Aorta (tissue), 5 donors: ENCODE measurements around the gene PROM1. TPM values are rescaled to one million over a fixed set of nuclear protein-coding genes. Genes with fewer than 3 reads are reported as not detected.

Experiments used
- ATAC-seq: fragments of 200-7000 bp; cut with Tn5 transposase; one replicate; pipeline ENCODE4 v1.9.1; 2022; ENCODE audit warnings: moderate library complexity; ENCODE audit not compliant: low FRiP score
- DNase-seq, 2 donors: peaks; one replicate each; pipeline ENCODE4 v3.0.0-alpha.2; 2020
- H3K27ac ChIP-seq, 2 donors: one replicate each; pipeline ENCODE4 v1.5.1; 2013; ENCODE audit warnings: low read length in 2 of 2, mild to moderate bottlenecking in 2 of 2, moderate library complexity in 2 of 2, control low read depth in 1 of 2, inconsistent platforms in 1 of 2, low read depth in 1 of 2
- H3K27me3 ChIP-seq, 2 donors: one replicate each; pipeline ENCODE4 v1.6.1; 2013; ENCODE audit warnings: control low read depth in 1 of 2, low read length in 1 of 2, mild to moderate bottlenecking in 1 of 2, moderate library complexity in 1 of 2; ENCODE audit not compliant: insufficient read depth in 2 of 2, control insufficient read depth in 1 of 2
- H3K36me3 ChIP-seq, 2 donors: one replicate each; pipeline ENCODE4 v1.6.1; 2013; ENCODE audit warnings: control low read depth in 1 of 2, low read length in 1 of 2, mild to moderate bottlenecking in 1 of 2; ENCODE audit not compliant: insufficient read depth in 2 of 2, control insufficient read depth in 1 of 2
- H3K4me1 ChIP-seq, 2 donors: one replicate each; pipeline ENCODE4 v1.6.1; 2013; ENCODE audit warnings: low read length in 2 of 2, control low read depth in 1 of 2, mild to moderate bottlenecking in 1 of 2, moderate library complexity in 1 of 2; ENCODE audit not compliant: insufficient read depth in 2 of 2, control insufficient read depth in 1 of 2
- H3K4me3 ChIP-seq, 2 donors: one replicate each; pipeline ENCODE4 v1.5.1; 2013; ENCODE audit warnings: low read length in 2 of 2, control low read depth in 1 of 2, mild to moderate bottlenecking in 1 of 2
- H3K9me3 ChIP-seq: one replicate; pipeline ENCODE4 v1.6.1; 2013; ENCODE audit warnings: mild to moderate bottlenecking, low read length; ENCODE audit not compliant: control insufficient read depth
- WGBS, 2 donors: extraction: QIAGEN DNeasy Blood & Tissue Kit; methylation state at CpG; one replicate each; pipeline ENCODE4 v1.1.7; 2013; 5-methylcytosine and 5-hydroxymethylcytosine counted together
- intact Hi-C, 2 donors: fragments of 100-400 bp; cut with DNase I; formaldehyde crosslinking; loops; one replicate each; pipeline versions ENCODE4 v1.14.2 to v1.15.0; 2022
- polyA plus RNA-seq, 2 donors: library from polyadenylated mRNA; stranded (reverse); fragments of 200-250 nt; gene quantifications; one replicate each; pipeline ENCODE4 v1.2.3, GENCODE V29; 2013
- total RNA-seq, 2 donors: library from RNA; stranded (reverse); fragmentation: NEBNext Ultra II Directional; extraction: Animal tissue kit (Norgen Biotek cat#: 25700); gene quantifications; one replicate each; pipeline ENCODE4 v1.2.1, GENCODE V29; 2021
- donor health status: healthy with polysubstance abuse.
- donor health status: Bipolar disorder and iron deficiency.
- donor health status: DM: no; HTN: no; CAD: no.
- donor health status: DM: no; HTN: no; CAD: no.
- donor health status: DM: yes; HTN: yes; CAD: no.

Gene PROM1
- total and polyA plus RNA-seq, 4 donors = 4.1 to 28.9 (median 6.2) TPM

DNA sequence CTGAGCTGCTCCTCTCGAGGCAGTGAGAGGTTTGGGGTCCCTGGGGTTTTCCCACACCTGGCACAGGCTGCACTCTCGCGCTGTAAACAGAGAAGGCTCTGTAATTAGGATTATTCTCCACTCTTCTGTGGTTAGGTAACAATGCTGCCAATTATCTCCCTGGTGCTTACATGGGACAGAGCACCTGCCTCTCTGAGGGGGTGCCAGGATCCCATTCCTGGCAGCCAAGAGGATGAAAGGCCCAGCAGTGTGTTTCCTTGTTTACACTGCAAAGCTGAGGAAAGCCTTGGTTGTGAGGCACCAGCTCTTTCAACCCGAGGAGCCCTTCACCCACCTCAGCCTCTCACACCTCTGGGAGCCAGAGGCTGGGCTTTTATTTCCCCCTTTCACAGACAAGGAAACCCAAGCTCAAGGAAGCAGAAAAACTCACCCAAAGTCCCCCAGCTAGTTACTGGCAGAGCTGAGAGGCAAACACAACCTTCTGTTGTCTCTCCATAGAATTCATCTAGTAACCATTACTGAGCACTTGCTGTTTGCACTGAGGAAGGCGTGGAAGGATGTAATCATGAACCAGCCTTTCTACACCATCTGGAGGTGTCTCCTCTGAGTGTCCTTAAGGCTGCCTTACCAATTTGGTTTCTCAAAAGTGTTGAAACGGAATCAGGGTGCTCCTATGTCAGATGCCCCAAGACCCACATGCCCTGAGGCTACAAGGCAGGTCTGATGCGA is 39.7 kb upstream of the PROM1 start:
- H3K27ac ChIP-seq = no peak overlapping the region
- no peaks in the 10 kb centered on the region for H3K27me3 ChIP-seq
- 85 to 86% methylated on average over 7 of the region's 7 CpGs for WGBS, 2 donors
- ATAC-seq (no peak), DNase-seq (no peak)
- no peaks in the 10 kb centered on the region for H3K9me3 ChIP-seq
- H3K4me1 ChIP-seq = peaks cover 0 to 10% of the 10 kb centered on the region in 2 donors
- intact Hi-C loops = loop anchor here in 1 of 2 donors (5.0 kb wide), 1 partner anchor 41 kb away; the partner anchor contains the start of gene PROM1
- no peaks in the 10 kb centered on the region for H3K36me3 ChIP-seq
- no peak overlapping the region for H3K4me3 ChIP-seq

DNA sequence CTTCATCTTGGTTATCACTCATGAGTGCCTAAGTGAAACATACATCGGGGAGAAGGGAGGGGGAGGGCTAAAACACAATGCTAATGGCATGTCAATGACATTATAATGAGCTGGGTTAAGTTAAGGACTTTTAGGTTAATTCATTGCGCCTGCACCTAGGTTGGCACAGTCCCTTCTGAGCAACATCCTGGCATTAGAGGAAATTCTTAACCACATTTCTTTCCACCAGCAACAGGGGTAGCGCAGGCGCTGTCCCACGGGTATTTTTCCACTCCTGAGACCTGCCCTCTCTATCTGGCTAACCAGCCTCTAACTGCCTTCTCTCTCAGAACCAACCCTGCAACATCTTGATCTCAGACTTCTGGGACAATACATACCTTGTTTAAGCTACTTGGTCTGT is 39.0 kb upstream of the PROM1 start:
- intact Hi-C loops = loop anchor here in 1 of 2 donors (5.0 kb wide), 1 partner anchor 40 kb away; the partner anchor contains the start of gene PROM1
- Histone ChIP-seq H3K9me3 (no peaks in the 10 kb centered on the region), H3K27ac (no peak overlapping the region), H3K27me3 (no peaks in the 10 kb centered on the region), H3K4me1 (peaks cover 0 to 10% of the 10 kb centered on the region in 2 donors), H3K4me3 (no peak overlapping the region), H3K36me3 (no peaks in the 10 kb centered on the region)
- 89 to 93% methylated on average over 5 of the region's 5 CpGs for WGBS, 2 donors
- DNase-seq (no peak), ATAC-seq (no peak)

GRCh38 chr4:16122308-16122711 is 38.5 kb upstream of the PROM1 start:
- intact Hi-C loops = loop anchor here in 1 of 2 donors (5.0 kb wide), 1 partner anchor 40 kb away; the partner anchor contains the start of gene PROM1
- Histone ChIP-seq H3K4me3 (no peak overlapping the region), H3K4me1 (peaks cover 0 to 10% of the 10 kb centered on the region in 2 donors), H3K27me3 (no peaks in the 10 kb centered on the region), H3K9me3 (no peaks in the 10 kb centered on the region), H3K36me3 (no peaks in the 10 kb centered on the region), H3K27ac (no peak overlapping the region)
- no peak for DNase-seq
- 58 to 60% methylated on average over 4 of the region's 4 CpGs for WGBS, 2 donors
- ATAC-seq = peak; percentile 62

DNA sequence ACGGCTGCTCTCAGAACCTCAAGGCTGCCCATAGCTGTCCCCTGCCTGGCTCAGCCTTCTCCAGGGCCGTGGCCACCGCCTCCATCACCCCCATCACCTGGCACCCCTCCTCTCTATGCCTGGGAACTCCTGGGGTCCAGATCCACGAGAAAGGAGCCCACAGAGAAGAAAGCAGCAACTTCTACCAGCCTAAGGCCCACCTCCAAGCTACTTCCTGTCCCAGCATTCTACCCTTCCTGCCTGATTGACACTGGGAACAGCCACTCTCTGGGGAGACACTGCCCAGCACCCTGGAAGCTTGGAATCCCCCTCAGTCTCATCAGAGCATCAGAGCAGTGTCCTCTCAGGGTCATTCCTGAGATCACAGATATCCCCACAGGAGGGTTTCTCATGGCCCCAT is 36.9 kb upstream of the PROM1 start:
- DNase-seq = no peak
- Histone ChIP-seq H3K4me3 (no peak overlapping the region), H3K9me3 (no peaks in the 10 kb centered on the region), H3K36me3 (no peaks in the 10 kb centered on the region), H3K27ac (no peak overlapping the region), H3K27me3 (no peaks in the 10 kb centered on the region), H3K4me1 (peaks cover 0 to 10% of the 10 kb centered on the region in 2 donors)
- intact Hi-C loops = loop anchor here in 1 of 2 donors (5.0 kb wide), 1 partner anchor 38 kb away; the partner anchor contains the start of gene PROM1
- ATAC-seq = no peak
- WGBS, 2 donors = 92 to 100% methylated on average over 4 of the region's 4 CpGs

DNA sequence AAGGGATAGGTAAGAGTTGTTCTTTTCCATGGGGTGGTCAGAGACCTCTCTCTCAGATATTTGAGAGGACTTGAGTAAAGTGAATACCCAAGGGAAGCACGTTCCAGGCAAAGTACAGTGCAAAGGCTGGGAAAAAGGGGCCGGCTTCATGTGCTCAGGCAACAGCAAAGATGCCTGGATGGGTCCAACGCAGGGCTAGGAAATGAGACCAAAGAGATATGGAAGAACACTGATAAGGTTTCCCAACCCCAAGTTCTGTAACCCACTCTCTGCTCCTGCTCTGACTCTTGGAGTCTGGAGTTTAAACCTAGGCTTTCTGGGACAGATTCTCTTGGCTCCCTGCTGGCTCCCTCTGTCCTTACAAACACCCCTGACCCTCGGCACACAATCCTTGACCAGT is 36.2 kb upstream of the PROM1 start:
- intact Hi-C loops = loop anchor here in 1 of 2 donors (5.0 kb wide), 1 partner anchor 38 kb away; the partner anchor contains the start of gene PROM1
- Histone ChIP-seq H3K9me3 (no peaks in the 10 kb centered on the region), H3K27ac (no peak overlapping the region), H3K36me3 (no peaks in the 10 kb centered on the region), H3K4me3 (no peak overlapping the region), H3K27me3 (no peaks in the 10 kb centered on the region), H3K4me1 (peaks cover 0 to 10% of the 10 kb centered on the region in 2 donors)
- DNase-seq (no peak), ATAC-seq (no peak)
- 92 to 93% methylated on average over 4 of the region's 4 CpGs for WGBS, 2 donors

- ATAC-seq (no peak), DNase-seq (no peak)
- Histone ChIP-seq H3K4me3 (no peak overlapping the region), H3K27ac (no peak overlapping the region), H3K9me3 (no peaks in the 10 kb centered on the region), H3K4me1 (peaks cover 0 to 10% of the 10 kb centered on the region in 2 donors), H3K36me3 (no peaks in the 10 kb centered on the region), H3K27me3 (no peaks in the 10 kb centered on the region)
- WGBS, 2 donors = 3 to 7% methylated on average over 2 of the region's 2 CpGs
- intact Hi-C loops = no loop called here
These were observed 34.3 kb upstream of the PROM1 start for GRCh38 chr4:16118090-16118489.

GRCh38 chr4:16117164-16117563 is 33.3 kb upstream of the PROM1 start:
- no peak for ATAC-seq
- no peak for DNase-seq
- Histone ChIP-seq H3K4me1 (peaks cover 0 to 6% of the 10 kb centered on the region in 2 donors), H3K9me3 (no peaks in the 10 kb centered on the region), H3K27me3 (no peaks in the 10 kb centered on the region), H3K36me3 (no peaks in the 10 kb centered on the region), H3K27ac (no peak overlapping the region), H3K4me3 (no peak overlapping the region)
- WGBS, 2 donors = 85 to 88% methylated on average over 5 of the region's 5 CpGs
- intact Hi-C loops = no loop called here

- intact Hi-C loops = no loop called here
- Histone ChIP-seq H3K4me3 (no peak overlapping the region), H3K27ac (no peak overlapping the region), H3K9me3 (no peaks in the 10 kb centered on the region), H3K27me3 (no peaks in the 10 kb centered on the region), H3K36me3 (no peaks in the 10 kb centered on the region), H3K4me1 (no peaks in the 10 kb centered on the region)
- 78 to 87% methylated on average over 3 of the region's 3 CpGs for WGBS, 2 donors
- DNase-seq (no peak), ATAC-seq (no peak)
These were observed 32.7 kb upstream of the PROM1 start for GRCh38 chr4:16116493-16116990.

DNA sequence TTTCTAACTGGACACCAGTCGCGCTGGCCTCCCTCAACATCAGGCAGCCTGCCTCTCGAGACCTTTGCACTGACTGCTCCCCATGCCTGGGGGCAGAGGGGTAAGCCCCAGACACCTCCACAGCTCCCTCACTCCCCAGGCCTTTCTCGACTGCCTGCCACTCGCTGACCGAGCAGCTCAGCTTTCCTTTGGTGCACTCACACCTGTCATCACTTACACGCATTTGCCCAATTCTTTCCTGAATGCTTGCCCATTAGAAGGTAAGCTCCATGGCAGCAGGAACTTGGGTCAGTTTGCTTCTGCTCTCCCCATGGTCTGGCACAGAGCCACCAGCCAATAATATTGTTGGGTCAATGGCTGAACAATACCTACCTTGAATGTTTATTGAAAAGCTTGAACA is 32.2 kb upstream of the PROM1 start:
- Histone ChIP-seq H3K36me3 (no peaks in the 10 kb centered on the region), H3K4me3 (no peak overlapping the region), H3K27me3 (no peaks in the 10 kb centered on the region), H3K9me3 (no peaks in the 10 kb centered on the region), H3K27ac (no peak overlapping the region), H3K4me1 (no peaks in the 10 kb centered on the region)
- intact Hi-C loops = no loop called here
- no peak for ATAC-seq
- DNase-seq = no peak
- WGBS, 2 donors = 96% methylated on average over 7 of the region's 7 CpGs
